GM18511 (cell line): ENCODE data around the gene ACAT2.
"Not testable (repeated sequence)": the region's sequence is repeated elsewhere in the genome, so short reads cannot be mapped to it uniquely, and the experiment has no call there.

Source experiments
- ATAC-seq: cut with Tn5 transposase; IDR thresholded peaks from one replicate; pipeline ENCODE4 v1.9.1; 2021; ENCODE audit warnings: mild to moderate bottlenecking, moderate library complexity; ENCODE audit not compliant: unreplicated experiment

Gene ACAT2

GRCh38 chr6:159761873-159762680 is at the start of gene ACAT2:
TSS of gene ACAT2 (plus strand) at chr6:159762045. CDS start at chr6:159762088, 43 bp downstream.
- peak; percentile 97 for ATAC-seq

DNA sequence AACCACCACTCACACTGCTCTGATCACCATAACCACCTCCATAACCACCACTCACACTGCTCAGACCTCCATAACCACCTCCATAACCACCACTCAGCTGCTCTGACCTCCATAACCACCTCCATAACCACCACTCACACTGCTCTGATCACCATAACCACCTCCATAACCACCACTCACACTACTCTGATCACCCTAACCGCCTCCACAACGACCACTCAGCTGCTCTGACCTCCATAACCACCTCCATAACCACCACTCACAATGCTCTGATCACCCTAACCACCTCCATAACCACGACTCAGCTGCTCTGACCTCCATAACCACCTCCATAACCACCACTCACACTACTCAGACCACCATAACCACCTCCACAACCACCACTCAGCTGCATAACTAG is 49.5 kb upstream of the ACAT2 start:
- not testable (repeated sequence) for ATAC-seq

DNA sequence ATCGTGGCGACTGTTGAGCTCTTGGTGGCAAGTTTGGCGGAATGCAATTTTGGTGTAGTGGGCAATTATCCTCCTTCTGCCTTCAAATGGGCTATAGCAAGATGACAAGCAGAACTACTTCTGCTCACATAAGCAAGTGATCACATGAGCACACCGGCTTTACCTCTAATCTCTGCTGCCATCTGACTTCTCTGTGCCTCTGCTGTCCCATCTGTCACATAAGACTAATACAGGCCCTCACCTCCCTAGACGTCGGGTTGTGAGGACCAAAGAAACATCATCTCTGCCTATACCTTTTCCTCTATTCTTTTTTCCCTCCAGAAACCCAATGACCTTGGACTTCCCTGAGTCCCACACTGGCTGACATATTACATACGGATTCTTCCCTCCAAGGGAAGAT is 47.9 kb upstream of the ACAT2 start:
- no peak for ATAC-seq

GRCh38 chr6:159714404-159714803 is 47.4 kb upstream of the ACAT2 start:
- no peak for ATAC-seq

- no peak for ATAC-seq
Observed at GRCh38 chr6:159715166-159715565, 46.7 kb upstream of the ACAT2 start.

GRCh38 chr6:159715605-159716004 is 46.2 kb upstream of the ACAT2 start:
- ATAC-seq: no peak

- no peak for ATAC-seq
Observed at GRCh38 chr6:159716247-159717096, 45.4 kb upstream of the ACAT2 start.

GRCh38 chr6:159718634-159719033 is 43.2 kb upstream of the ACAT2 start:
- ATAC-seq: no peak

DNA sequence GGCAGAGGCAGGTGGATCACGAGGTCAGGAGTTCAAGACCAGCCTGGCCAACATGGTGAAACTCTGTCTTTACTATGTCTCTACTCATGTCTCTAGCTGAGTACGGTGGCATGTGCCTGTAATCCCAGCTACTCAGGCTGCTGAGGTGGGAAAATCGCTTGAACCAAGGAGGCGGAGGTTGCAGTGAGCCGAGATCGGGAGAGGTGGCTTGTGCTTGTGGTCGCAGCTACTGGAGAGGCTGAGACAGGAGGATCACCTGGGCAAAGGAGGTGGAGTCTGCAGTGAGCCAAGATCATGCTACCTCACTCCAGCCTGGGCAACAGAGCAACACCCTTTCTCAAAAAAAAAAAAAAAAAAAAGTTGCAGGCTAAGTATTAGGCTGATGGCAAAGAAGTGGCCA is 42.6 kb upstream of the ACAT2 start:
- ATAC-seq: no peak

GRCh38 chr6:159720708-159721107 is 41.1 kb upstream of the ACAT2 start:
- ATAC-seq: peak; percentile 50

GRCh38 chr6:159721981-159722380 is 39.9 kb upstream of the ACAT2 start:
- not testable (repeated sequence) for ATAC-seq

- ATAC-seq: no peak
Observed at GRCh38 chr6:159722655-159723054, 39.2 kb upstream of the ACAT2 start.

DNA sequence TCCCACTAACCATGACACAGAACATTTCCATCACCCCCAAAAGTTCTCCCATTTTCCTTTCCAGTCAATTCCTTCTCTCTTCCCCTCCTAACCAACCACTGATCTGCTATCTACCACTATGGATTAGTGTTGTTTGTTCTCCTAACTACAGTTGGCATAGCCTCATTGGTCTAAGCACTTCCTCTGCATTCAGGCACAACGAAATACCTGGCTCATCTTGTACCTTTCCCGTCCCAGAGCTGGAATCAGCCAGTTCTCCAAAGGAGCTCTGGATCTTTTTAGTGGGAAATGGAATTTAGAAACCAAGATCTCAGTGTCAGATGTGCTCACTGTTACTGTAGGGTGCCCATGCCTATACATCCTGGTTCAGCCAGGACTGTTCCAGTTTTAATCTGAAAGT is 38.6 kb upstream of the ACAT2 start:
- no peak for ATAC-seq

DNA sequence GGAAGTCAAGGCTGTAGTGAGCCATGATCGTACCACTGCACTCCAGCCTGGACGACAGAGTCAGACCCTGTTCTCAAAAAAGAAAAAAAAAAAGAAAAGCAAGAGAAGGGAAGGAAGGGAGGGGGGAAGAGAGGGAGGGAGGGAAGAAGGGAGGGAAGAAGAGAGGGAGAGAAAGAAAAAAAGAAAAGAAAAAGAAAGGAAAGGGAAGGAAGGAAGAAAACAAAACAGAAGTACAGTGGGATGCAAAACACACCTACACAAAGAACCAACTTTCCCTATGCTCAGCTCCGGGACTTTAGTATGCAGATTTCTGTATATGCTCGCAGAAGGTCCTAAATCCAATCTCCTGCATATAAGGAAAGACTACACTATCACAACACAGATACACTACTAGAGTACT is 37.1 kb upstream of the ACAT2 start:
- no peak for ATAC-seq

- not testable (repeated sequence) for ATAC-seq
Observed at GRCh38 chr6:159725208-159725607, 36.6 kb upstream of the ACAT2 start.

GRCh38 chr6:159726255-159726917 is 35.5 kb upstream of the ACAT2 start:
- peak; percentile 29 for ATAC-seq

DNA sequence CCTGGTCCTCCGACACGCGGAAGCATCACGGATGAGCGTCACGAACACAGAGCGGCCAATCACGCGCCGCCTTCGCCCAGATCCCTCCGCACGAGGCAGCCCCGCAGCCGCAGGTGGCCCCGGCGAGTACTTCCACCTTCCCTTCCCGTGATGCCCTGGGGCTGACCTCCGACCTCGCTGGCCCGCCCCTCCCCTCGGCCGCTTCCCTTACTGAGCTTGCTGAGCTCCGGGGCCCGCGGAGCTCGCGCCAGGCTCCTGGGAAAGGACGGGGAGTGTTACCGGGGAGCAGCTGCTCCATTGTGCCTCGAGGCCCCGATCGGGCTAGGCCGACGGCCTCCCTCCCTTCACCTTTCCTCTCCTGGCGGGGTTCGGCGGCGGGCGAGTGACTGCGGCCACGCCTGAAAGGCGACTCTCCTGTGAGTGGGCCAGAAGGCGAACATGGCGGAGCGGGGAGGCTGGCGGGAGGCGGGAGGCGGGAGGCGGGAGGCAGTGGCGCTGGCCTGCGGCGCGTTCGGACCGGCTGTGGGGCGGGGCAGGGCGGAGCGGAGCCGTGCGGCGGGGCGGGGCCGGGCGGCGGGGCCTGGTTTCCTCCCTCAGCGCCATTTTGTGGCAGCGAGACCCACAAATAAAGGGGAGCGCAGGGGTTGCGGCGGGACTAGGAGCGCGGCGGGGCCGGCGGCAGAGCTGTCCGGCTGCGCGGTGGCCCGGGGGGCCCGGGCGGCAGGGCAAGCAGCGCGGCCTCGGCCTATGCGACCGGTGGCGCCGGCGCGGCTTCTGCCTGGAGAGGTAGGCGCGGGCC is 34.7 kb upstream of the ACAT2 start, which contains the start of gene WTAP:
Gene WTAP (plus strand): TSS at position 589 of the 799 bp plus-strand sequence. CDS start 8,760 bp downstream, outside the sequence.
- ATAC-seq: peak; percentile 79

DNA sequence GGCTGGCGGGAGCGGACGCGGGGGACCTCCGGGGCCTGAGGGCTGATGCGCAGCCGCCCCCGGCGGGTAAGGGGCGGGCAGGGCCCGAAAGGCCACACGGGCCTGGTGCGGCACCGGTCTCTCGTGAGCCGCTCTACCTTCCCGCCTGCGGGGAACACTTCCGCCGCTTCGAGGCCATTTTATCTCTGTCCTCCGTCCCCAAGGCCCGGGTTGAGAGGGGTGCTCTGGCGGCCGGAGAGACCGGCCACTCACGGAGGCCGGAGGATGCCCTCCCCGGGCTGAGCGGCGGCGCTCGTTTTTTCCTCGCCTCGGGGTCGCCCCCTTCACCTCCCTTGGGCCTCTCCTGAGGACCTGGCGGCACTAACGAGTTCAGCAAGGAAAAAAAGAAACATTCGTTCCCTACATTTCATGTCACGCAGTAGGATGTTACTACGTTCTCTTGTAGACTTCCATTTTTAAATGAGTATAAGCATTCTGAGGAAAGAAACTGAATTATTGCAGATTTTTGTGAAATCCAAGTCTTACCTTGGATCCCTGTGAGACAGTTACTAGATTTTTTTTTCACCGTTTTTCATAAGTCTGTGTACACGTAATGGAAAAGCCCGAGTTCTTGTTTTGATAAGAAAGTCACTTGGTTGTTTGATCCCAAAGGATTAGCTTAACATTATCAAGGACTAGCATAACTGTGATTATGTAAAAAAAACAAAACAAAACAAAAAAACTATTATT is 34.0 kb upstream of the ACAT2 start:
- ATAC-seq: peak; percentile 39

DNA sequence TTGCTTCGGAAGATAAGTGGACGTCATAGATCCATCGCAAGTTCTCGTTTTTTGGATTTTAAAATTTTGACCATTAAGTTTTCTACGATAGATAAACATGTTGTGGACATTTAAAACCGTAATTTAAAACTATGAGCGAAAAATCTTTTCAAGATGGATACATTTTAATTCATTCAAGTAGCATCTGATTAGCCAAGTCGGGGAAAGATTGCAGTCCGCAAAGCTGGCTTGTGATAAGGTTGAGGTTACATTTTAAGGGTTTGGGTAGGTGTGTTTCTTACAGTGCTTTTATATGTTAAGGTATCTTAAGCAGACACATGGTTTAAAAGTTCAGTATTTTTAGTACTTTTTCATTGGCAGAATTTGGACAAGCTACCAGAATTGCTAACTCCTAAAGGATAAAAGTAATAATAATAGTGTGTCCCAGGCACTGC is 33.3 kb upstream of the ACAT2 start:
- no peak for ATAC-seq
